CD14-positive monocyte (primary cell): Measurements from ENCODE around the gene PADI2. TPM values are rescaled to one million over a fixed set of nuclear protein-coding genes. Genes with fewer than 3 reads are reported as not detected.
A peak's percentile ranks its signal among the peaks of the same experiment; 100 is the strongest.

Source experiments
- DNase-seq, 3 donors: peaks; one replicate each; pipeline ENCODE4 v3.0.0-alpha.2; 2011 to 2022
- H2AFZ ChIP-seq: 2 replicates; pipeline ENCODE4 v1.6.0; 2012; ENCODE audit warnings: mild to moderate bottlenecking, low read depth, low read length, inconsistent platforms; ENCODE audit not compliant: insufficient read depth, poor library complexity, severe bottlenecking
- H3K27ac ChIP-seq, 2 donors: 1 replicate in 1 of 2; 2 replicates in 1 of 2; pipeline ENCODE4 v1.5.1; 2012 to 2013; ENCODE audit warnings: low read length in 2 of 2, control low read depth in 1 of 2, inconsistent platforms in 1 of 2, low read depth in 1 of 2, mild to moderate bottlenecking in 1 of 2
- H3K27me3 ChIP-seq, 2 donors: one replicate each; pipeline versions ENCODE4 v1.6.0 to v1.6.1; 2011 to 2013; ENCODE audit warnings: low read length in 2 of 2; ENCODE audit not compliant: control insufficient read depth in 2 of 2, insufficient read depth in 2 of 2
- H3K36me3 ChIP-seq, 2 donors: replicated peaks in 1 of 2; 1 replicate in 1 of 2; 2 replicates in 1 of 2; pipeline versions ENCODE4 v1.5.1 to v1.6.1; 2012 to 2013; ENCODE audit warnings: low read length in 2 of 2, control low read depth in 1 of 2, inconsistent platforms in 1 of 2, mild to moderate bottlenecking in 1 of 2; ENCODE audit not compliant: insufficient read depth in 2 of 2, control insufficient read depth in 1 of 2
- H3K4me1 ChIP-seq, 2 donors: 1 replicate in 1 of 2; 2 replicates in 1 of 2; pipeline versions ENCODE4 v1.5.1 to v1.6.1; 2012 to 2013; ENCODE audit warnings: low read length in 2 of 2, control low read depth in 1 of 2, inconsistent platforms in 1 of 2, mild to moderate bottlenecking in 1 of 2, moderate library complexity in 1 of 2; ENCODE audit not compliant: insufficient read depth in 2 of 2, control insufficient read depth in 1 of 2
- H3K4me2 ChIP-seq: replicated peaks from 2 replicates; pipeline ENCODE3; 2012; ENCODE audit warnings: low read length, moderate library complexity, mild to moderate bottlenecking; ENCODE audit not compliant: poor library complexity, severe bottlenecking; ENCODE audit errors: extremely low read depth
- H3K4me3 ChIP-seq, 3 experiments: fragments of 200-600 bp in 1 of 3; sonication (generic) in 1 of 3; replicated peaks in 1 of 3; 1 replicate in 2 of 3; 2 replicates in 1 of 3; pipeline ENCODE4 v1.5.1; 2011 to 2013; ENCODE audit warnings: low read length in 3 of 3, mild to moderate bottlenecking in 3 of 3, control low read depth in 2 of 3, low read depth in 2 of 3, inconsistent platforms in 1 of 3, moderate library complexity in 1 of 3
- H3K79me2 ChIP-seq: 2 replicates; pipeline ENCODE4 v1.6.0; 2012; ENCODE audit warnings: mild to moderate bottlenecking, control low read depth, inconsistent platforms, low read length, moderate library complexity; ENCODE audit not compliant: insufficient read depth
- H3K9ac ChIP-seq: 2 replicates; pipeline ENCODE4 v1.6.0; 2017; ENCODE audit warnings: low read length, mild to moderate bottlenecking; ENCODE audit not compliant: insufficient read depth, poor library complexity, severe bottlenecking
- H3K9me3 ChIP-seq, 2 donors: replicated peaks in 1 of 2; 1 replicate in 1 of 2; 2 replicates in 1 of 2; pipeline versions ENCODE4 v1.5.1 to v1.6.1; 2012 to 2013; ENCODE audit warnings: low read length in 2 of 2, control low read depth in 1 of 2; ENCODE audit not compliant: control insufficient read depth in 1 of 2, insufficient read depth in 1 of 2
- H4K20me1 ChIP-seq: 2 replicates; pipeline ENCODE4 v1.6.0; 2012; ENCODE audit warnings: mild to moderate bottlenecking, low read length, control low read depth, moderate library complexity; ENCODE audit not compliant: insufficient read depth
- H3K27ac Mint-ChIP-seq, 7 donors: one replicate each; pipeline ENCODE4 v1.8.0; 2020; ENCODE audit warnings: mild to moderate bottlenecking in 7 of 7, mixed read lengths in 7 of 7, moderate library complexity in 6 of 7, inconsistent platforms in 2 of 7
- H3K27me3 Mint-ChIP-seq, 3 donors: one replicate each; pipeline ENCODE4 v1.8.0; 2021 to 2022; ENCODE audit warnings: low read depth in 3 of 3, mild to moderate bottlenecking in 3 of 3, mixed read lengths in 3 of 3, moderate library complexity in 3 of 3, inconsistent platforms in 1 of 3
- H3K36me3 Mint-ChIP-seq, 2 donors: one replicate each; pipeline ENCODE4 v1.8.0; 2020; ENCODE audit warnings: mixed read lengths in 2 of 2, inconsistent platforms in 1 of 2, mild to moderate bottlenecking in 1 of 2
- H3K4me1 Mint-ChIP-seq: one replicate; pipeline ENCODE4 v1.8.0; 2020; ENCODE audit warnings: mild to moderate bottlenecking, mixed read lengths
- H3K4me3 Mint-ChIP-seq, 2 donors: one replicate each; pipeline ENCODE4 v1.8.0; 2020; ENCODE audit warnings: mild to moderate bottlenecking in 2 of 2, mixed read lengths in 2 of 2, moderate library complexity in 1 of 2
- H3K9me3 Mint-ChIP-seq, 7 donors: one replicate each; pipeline ENCODE4 v1.8.0; 2020 to 2022; ENCODE audit warnings: mixed read lengths in 7 of 7, mild to moderate bottlenecking in 6 of 7, moderate library complexity in 6 of 7, inconsistent platforms in 2 of 7
- CTCF ChIP-seq: fragments of 200-600 bp; IDR thresholded peaks from one replicate; pipeline ENCODE4 v1.8.0; 2022; ENCODE audit warnings: antibody characterized with exemption, mild to moderate bottlenecking
- WGBS: methylation state at CpG from one replicate; pipeline ENCODE4 v1.1.5; 2013; ENCODE audit warnings: missing lambda C conversion rate; ENCODE audit not compliant: insufficient coverage; 5-methylcytosine and 5-hydroxymethylcytosine counted together
- intact Hi-C, 2 donors: fragments of 100-400 bp; cut with micrococcal nuclease; formaldehyde crosslinking; loops; one replicate each; pipeline versions ENCODE4 v1.15.0 to v1.15.1; 2023
- polyA plus RNA-seq, 3 donors: library from polyadenylated mRNA; depleted of rRNA in 1 of 3; unstranded in 2 of 3; stranded (reverse) in 1 of 3; fragments of 300-500 nt in 2 of 3; fragments of >200 nt in 1 of 3; fragmentation: Illumina TruSeq in 2 of 3; gene quantifications; 1 replicate in 2 of 3; 2 replicates in 1 of 3; pipeline ENCODE4 v1.2.3, GENCODE V29; 2012 to 2021

The PADI2 gene
- polyA plus RNA-seq, 3 donors: 18.6 to 61.7 (median 32.6) TPM

GRCh38 chr1:17080880-17081279 is 38.4 kb downstream of the PADI2 start:
- Histone ChIP-seq H3K9ac (no peak overlapping the region), H3K4me1 (peaks cover 26 to 29% of the 10 kb centered on the region in 2 donors), H3K27me3 (no peaks in the 10 kb centered on the region), H2AFZ (no peak overlapping the region), H3K36me3 (peaks cover 58 to 70% of the 10 kb centered on the region in 2 donors), H3K4me2 (no peak overlapping the region), H4K20me1 (no peaks in the 10 kb centered on the region), H3K79me2 (no peaks in the 10 kb centered on the region), H3K4me3 (no peak overlapping the region), H3K27ac (peak overlapping the region in 1 of 2 donors; percentile 69), H3K9me3 (no peaks in the 10 kb centered on the region)
- intact Hi-C loops: no loop called here
- Mint-ChIP-seq H3K4me1 (peaks cover 60% of the 10 kb centered on the region), H3K27ac (peak overlapping the region in 3 of 7 donors; percentile 63 to 90 (median 85)), H3K4me3 (no peak overlapping the region), H3K27me3 (peaks cover 0 to 6% (median 1%) of the 10 kb centered on the region in 3 donors), H3K9me3 (peaks cover 0 to 3% (median 0%) of the 10 kb centered on the region in 7 donors), H3K36me3 (peaks cover 59 to 90% of the 10 kb centered on the region in 2 donors)
- DNase-seq: no peak
- TF ChIP-seq CTCF: no peak
- WGBS: 81% methylated on average over 3 of the region's 4 CpGs

- H3K36me3 ChIP-seq: peaks cover 59 to 67% of the 10 kb centered on the region in 2 donors
- no peak for DNase-seq
- H3K79me2 ChIP-seq: no peaks in the 10 kb centered on the region
- WGBS: 91% methylated on average over 4 of the region's 8 CpGs
- H3K4me1 Mint-ChIP-seq: peaks cover 63% of the 10 kb centered on the region
- H3K36me3 Mint-ChIP-seq: peaks cover 58 to 90% of the 10 kb centered on the region in 2 donors
- H3K4me3 ChIP-seq: no peak overlapping the region
- H3K27me3 Mint-ChIP-seq: peaks cover 0 to 6% (median 1%) of the 10 kb centered on the region in 3 donors
- H3K4me2 ChIP-seq: no peak overlapping the region
- no peak overlapping the region for H2AFZ ChIP-seq
- H3K27ac ChIP-seq: peak overlapping the region in 1 of 2 donors; percentile 69
- H3K27me3 ChIP-seq: no peaks in the 10 kb centered on the region
- H3K4me1 ChIP-seq: peaks cover 32 to 33% of the 10 kb centered on the region in 2 donors
- no peak overlapping the region for H3K4me3 Mint-ChIP-seq
- H3K27ac Mint-ChIP-seq: peak overlapping the region in 1 of 7 donors; percentile 18
- no peaks in the 10 kb centered on the region for H3K9me3 ChIP-seq
- no peak overlapping the region for H3K9ac ChIP-seq
- H3K9me3 Mint-ChIP-seq: peaks cover 0 to 3% (median 2%) of the 10 kb centered on the region in 7 donors
- intact Hi-C loops: no loop called here
- no peak for TF ChIP-seq CTCF
- no peaks in the 10 kb centered on the region for H4K20me1 ChIP-seq
Observed at GRCh38 chr1:17080085-17080759, 39.0 kb downstream of the PADI2 start.
